ENCODE data around the gene PEX16.

PEX16 gene

GRCh38 chr11:45880772-45881570 is 36.7 kb downstream of the PEX16 start:
- in situ Hi-C loops (cut with HindIII; ENCODE audit: low sequenced_read_pairs), result no loop called here

- in situ Hi-C loops (cut with HindIII; ENCODE audit: low sequenced_read_pairs), result loop anchor here (5.0 kb wide), 1 partner anchor 62 kb away; no protein-coding TSS in a partner anchor
These were observed 37.6 kb downstream of the PEX16 start for GRCh38 chr11:45879803-45880686.

- in situ Hi-C loops (cut with HindIII; ENCODE audit: low sequenced_read_pairs), result loop anchor here (5.0 kb wide), 1 partner anchor 64 kb away; no protein-coding TSS in a partner anchor
These were observed 39.8 kb downstream of the PEX16 start for GRCh38 chr11:45877845-45878244.

- in situ Hi-C loops (cut with HindIII; ENCODE audit: low sequenced_read_pairs), result loop anchor here (5.0 kb wide), 1 partner anchor 65 kb away; no protein-coding TSS in a partner anchor
These were observed 40.5 kb downstream of the PEX16 start for GRCh38 chr11:45877221-45877620.

GRCh38 chr11:45876401-45876800 is 41.3 kb downstream of the PEX16 start:
- in situ Hi-C loops (cut with HindIII; ENCODE audit: low sequenced_read_pairs), result loop anchor here (5.0 kb wide), 1 partner anchor 66 kb away; no protein-coding TSS in a partner anchor

GRCh38 chr11:45872651-45873356 is 44.9 kb downstream of the PEX16 start:
- in situ Hi-C loops (cut with HindIII; ENCODE audit: low sequenced_read_pairs), result no loop called here

GRCh38 chr11:45871638-45872037 is 46.0 kb downstream of the PEX16 start:
- in situ Hi-C loops (cut with HindIII; ENCODE audit: low sequenced_read_pairs), result no loop called here

GRCh38 chr11:45870706-45871105 is 47.0 kb downstream of the PEX16 start:
- in situ Hi-C loops (cut with HindIII; ENCODE audit: low sequenced_read_pairs), result no loop called here

GRCh38 chr11:45869551-45869950 is 48.1 kb downstream of the PEX16 start:
- in situ Hi-C loops (cut with HindIII; ENCODE audit: low sequenced_read_pairs), result no loop called here

GRCh38 chr11:45864041-45864440 is 53.6 kb downstream of the PEX16 start:
- in situ Hi-C loops (cut with HindIII; ENCODE audit: low sequenced_read_pairs), result no loop called here

GRCh38 chr11:45860764-45861510 is 56.7 kb downstream of the PEX16 start:
- in situ Hi-C loops (cut with HindIII; ENCODE audit: low sequenced_read_pairs), result no loop called here

- in situ Hi-C loops (cut with HindIII; ENCODE audit: low sequenced_read_pairs), result no loop called here
These were observed 57.3 kb downstream of the PEX16 start for GRCh38 chr11:45860348-45860747.
